ENCODE measurements around the gene SLC25A2. TPM values are rescaled to one million over a fixed set of nuclear protein-coding genes. Genes with fewer than 3 reads are reported as not detected.

Gene SLC25A2
- under 0.01 and 0.19 TPM in 2 replicates for total RNA-seq

DNA sequence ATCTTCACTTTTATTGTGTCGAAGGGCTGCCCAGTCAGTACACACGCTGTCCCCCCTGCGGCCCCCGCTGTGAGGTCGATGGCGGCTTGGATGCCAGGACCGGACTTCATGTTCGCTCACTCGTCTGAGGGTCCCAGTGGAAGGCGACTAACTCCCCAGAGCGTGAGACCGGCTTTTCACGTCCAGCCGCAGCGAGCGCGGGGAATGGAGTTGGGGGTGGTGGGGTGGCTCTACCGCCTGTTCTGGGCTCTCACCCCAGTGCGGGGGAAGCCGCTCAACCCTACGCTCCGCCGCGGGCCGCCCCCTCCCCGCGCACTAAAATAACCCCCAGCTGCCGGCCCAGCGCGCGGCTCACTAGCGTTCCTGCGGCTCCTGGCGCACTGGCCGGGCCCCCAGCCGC is at the start of gene SLC25A2:
Gene SLC25A2 (minus strand): TSS at position 294 of the 400 bp plus-strand sequence. CDS start 184 bp downstream, at position 110.

GRCh38 chr5:141349917-141350619 is 46.2 kb upstream of the SLC25A2 start, which contains the start of gene PCDHGB1:
PCDHGB1 (plus strand) TSS chr5:141350099; CDS start chr5:141350261, 162 bp downstream.

DNA sequence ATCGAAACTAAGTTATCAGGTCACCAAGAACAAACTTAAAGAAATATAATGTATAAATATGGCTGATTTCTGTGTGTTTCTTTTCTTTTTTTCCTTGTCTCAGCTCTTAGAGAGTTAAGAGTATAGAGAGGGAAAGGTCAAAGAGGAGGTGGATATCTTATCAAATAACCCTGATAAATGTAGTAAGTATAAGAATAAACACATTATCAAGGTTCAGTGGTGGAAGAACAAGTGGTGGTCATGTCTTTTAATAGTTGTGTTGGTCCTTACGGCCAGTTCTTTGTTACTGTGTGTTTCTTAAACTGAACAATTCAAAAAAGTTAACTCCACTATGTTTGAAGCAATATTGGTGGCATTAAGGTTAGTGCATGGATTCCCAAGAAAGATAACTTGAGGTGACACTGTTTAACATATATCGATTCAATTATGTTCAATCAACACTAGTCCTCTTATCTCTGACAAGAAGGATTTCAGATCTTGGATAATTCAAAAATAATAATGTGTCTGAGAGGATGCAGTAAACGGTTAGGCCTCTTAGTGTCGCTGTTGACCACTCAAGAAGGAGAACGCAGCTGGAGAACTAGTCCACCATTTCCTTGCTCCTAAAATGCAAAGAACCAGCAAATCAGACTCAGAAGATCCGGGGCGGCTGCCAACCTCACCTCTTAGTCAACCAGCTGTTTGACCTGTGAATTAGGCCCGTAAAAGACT is 39.5 kb upstream of the SLC25A2 start, which contains the start of gene PCDHGA3:
Gene PCDHGA3 (plus strand): TSS at position 588 of the 711 bp plus-strand sequence. CDS start 205 bp downstream, outside the sequence.

DNA sequence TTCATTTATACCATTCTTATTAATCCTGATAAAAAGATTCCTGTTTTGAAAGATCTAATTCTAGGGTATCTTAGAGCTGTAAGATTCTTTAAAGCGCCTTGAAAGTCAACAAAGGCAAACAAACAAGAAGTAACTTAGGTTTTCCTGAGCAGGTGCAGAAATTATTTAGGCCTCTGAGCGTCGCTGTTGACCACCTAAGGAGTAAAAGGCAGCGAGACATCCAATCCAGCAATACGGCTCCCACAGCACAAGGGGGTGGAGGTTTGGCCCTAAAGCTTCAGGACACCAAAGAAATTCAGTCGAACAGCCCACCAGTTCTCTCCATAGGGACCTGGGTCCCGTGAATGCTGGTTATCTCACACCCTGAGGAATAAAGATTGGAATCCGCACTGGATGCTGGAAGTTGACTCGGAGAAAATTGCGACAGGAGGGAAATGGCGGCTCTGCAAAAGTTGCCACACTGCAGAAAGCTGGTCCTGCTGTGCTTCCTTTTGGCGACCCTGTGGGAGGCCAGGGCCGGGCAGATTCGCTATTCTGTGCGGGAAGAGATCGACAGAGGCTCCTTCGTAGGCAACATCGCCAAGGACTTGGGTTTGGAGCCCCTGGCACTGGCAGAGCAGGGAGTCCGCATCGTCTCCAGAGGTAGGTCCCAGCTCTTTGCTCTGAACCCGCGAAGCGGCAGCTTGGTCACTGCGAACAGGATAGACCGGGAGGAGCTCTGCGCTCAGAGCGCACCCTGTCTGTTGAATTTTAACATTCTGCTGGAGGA is 34.9 kb upstream of the SLC25A2 start, which contains the start of gene PCDHGA2:
Gene PCDHGA2 (plus strand): TSS at position 223 of the 769 bp plus-strand sequence.

GRCh38 chr5:141330299-141331080 is 26.6 kb upstream of the SLC25A2 start, which contains the start of gene PCDHGA1:
PCDHGA1 (plus strand) TSS chr5:141330514.

DNA sequence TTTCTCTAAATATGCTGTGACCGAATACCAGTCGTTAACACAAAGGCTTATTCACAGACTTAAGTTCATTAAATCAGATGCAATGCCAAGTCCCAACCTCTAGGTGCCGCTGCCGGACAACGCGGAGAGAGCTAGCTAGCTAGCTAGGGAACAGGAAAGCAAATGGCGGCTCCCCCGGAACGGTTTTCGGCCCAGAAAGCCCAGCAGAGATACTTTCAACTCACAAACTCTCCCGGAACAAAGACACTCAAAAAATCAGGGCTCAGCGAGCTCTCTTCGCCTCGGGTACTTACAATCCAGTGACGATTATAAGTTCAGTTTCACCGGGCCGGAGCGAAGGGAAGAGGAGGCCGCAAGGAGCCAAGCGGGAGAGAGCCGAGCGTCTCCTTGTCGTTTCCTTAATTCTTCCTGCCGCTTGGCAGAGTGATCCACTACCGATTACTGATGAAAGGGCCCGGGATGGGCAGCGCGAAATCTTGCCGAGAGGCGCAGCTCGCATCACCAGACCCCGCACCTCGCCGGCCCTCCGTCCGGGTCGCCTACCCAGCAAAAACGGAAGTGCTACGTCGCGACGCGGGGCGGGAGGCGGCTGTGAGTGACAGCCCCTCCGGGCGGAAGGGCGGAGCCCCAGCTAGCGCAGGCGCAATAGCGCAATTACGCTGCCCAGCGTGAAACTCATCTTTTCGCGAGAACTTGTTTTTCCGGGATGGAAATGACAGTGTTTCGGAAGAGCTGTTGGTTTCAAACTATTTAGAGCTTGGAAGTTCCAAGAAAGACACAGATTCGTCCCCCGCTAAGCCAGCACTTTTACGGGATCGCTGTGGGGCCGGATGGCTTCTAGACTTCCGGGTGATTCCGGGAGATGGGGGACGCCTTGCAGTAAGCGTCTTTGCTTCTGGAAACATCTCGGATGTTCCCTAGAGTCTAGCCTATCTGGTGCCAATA is 16.6 kb upstream of the SLC25A2 start, which contains the start of gene TAF7:
Gene TAF7 (minus strand): TSS at position 560 of the 945 bp plus-strand sequence. CDS start 740 bp downstream, outside the sequence.

Other genes starting within 250 kb of the SLC25A2 start
- gene PCDHB2, start 209.4 kb downstream of the SLC25A2 start, total RNA-seq = 0.77 and 6.5 TPM in 2 replicates
- 0.19 and 3.9 TPM in 2 replicates for gene PCDHB3, start 203.6 kb downstream of the SLC25A2 start, total RNA-seq
- under 0.01 and 0.85 TPM in 2 replicates for gene PCDHB4, start 182.2 kb downstream of the SLC25A2 start, total RNA-seq
- 0.58 and 3.1 TPM in 2 replicates for gene PCDHB5, start 168.8 kb downstream of the SLC25A2 start, total RNA-seq
- gene PCDHB6, start 154.0 kb downstream of the SLC25A2 start, total RNA-seq = under 0.01 and 0.28 TPM in 2 replicates
- 0.19 and 1.1 TPM in 2 replicates for gene PCDHB7, start 131.4 kb downstream of the SLC25A2 start, total RNA-seq
- under 0.01 and 1.4 TPM in 2 replicates for gene PCDHB8, start 126.3 kb downstream of the SLC25A2 start, total RNA-seq
- gene PCDHB16, start 121.7 kb downstream of the SLC25A2 start, total RNA-seq = 0.19 and 1.7 TPM in 2 replicates
- under 0.01 and 0.56 TPM in 2 replicates for gene PCDHB9, start 116.9 kb downstream of the SLC25A2 start, total RNA-seq
- gene PCDHB10, start 111.7 kb downstream of the SLC25A2 start, total RNA-seq = 0.19 and 1.7 TPM in 2 replicates
- 0.19 and 0.85 TPM in 2 replicates for gene PCDHB11, start 104.4 kb downstream of the SLC25A2 start, total RNA-seq
- under 0.01 and 0.28 TPM in 2 replicates for gene PCDHB12, start 95.3 kb downstream of the SLC25A2 start, total RNA-seq
- gene PCDHB13, start 90.1 kb downstream of the SLC25A2 start, total RNA-seq = 0.19 and 1.1 TPM in 2 replicates
- gene PCDHB14, start 80.7 kb downstream of the SLC25A2 start, total RNA-seq = 0.58 and 2.5 TPM in 2 replicates
- 0.38 and 1.4 TPM in 2 replicates for gene PCDHB15, start 58.7 kb downstream of the SLC25A2 start, total RNA-seq
- 90.2 and 102 TPM in 2 replicates for gene TAF7, start 16.7 kb upstream of the SLC25A2 start, total RNA-seq
- gene PCDHGA1, start 26.5 kb upstream of the SLC25A2 start, total RNA-seq = 0.38 and 1.4 TPM in 2 replicates
- gene PCDHGA2, start 34.7 kb upstream of the SLC25A2 start, total RNA-seq = 1.5 and 3.1 TPM in 2 replicates
- gene PCDHGA3, start 39.8 kb upstream of the SLC25A2 start, total RNA-seq = 0.38 and 1.7 TPM in 2 replicates
- 0.38 and 3.1 TPM in 2 replicates for gene PCDHGB1, start 46.0 kb upstream of the SLC25A2 start, total RNA-seq
- 2.9 and 8.2 TPM in 2 replicates for gene PCDHGA4, start 51.0 kb upstream of the SLC25A2 start, total RNA-seq
- 1.2 and 2.5 TPM in 2 replicates for gene PCDHGB2, start 55.9 kb upstream of the SLC25A2 start, total RNA-seq
- 0.58 and 1.1 TPM in 2 replicates for gene PCDHGA5, start 60.1 kb upstream of the SLC25A2 start, total RNA-seq
- gene PCDHGB3, start 66.2 kb upstream of the SLC25A2 start, total RNA-seq = 1.9 and 4.5 TPM in 2 replicates
- 1.5 and 3.1 TPM in 2 replicates for gene PCDHGA6, start 69.8 kb upstream of the SLC25A2 start, total RNA-seq
- gene PCDHGA7, start 78.7 kb upstream of the SLC25A2 start, total RNA-seq = 1.5 and 3.7 TPM in 2 replicates
- gene PCDHGB4, start 83.6 kb upstream of the SLC25A2 start, total RNA-seq = 9.6 and 22.0 TPM in 2 replicates
- gene PCDHGA8, start 88.6 kb upstream of the SLC25A2 start, total RNA-seq = 1.3 and 2.8 TPM in 2 replicates
- 17.8 and 21.4 TPM in 2 replicates for gene PCDHGB5, start 93.9 kb upstream of the SLC25A2 start, total RNA-seq
- 2.1 and 3.1 TPM in 2 replicates for gene PCDHGA9, start 98.7 kb upstream of the SLC25A2 start, total RNA-seq
- 0.96 and 2.5 TPM in 2 replicates for gene PCDHGB6, start 104.0 kb upstream of the SLC25A2 start, total RNA-seq
- 1.2 and 3.4 TPM in 2 replicates for gene PCDHGA10, start 108.9 kb upstream of the SLC25A2 start, total RNA-seq
- gene PCDHGB7, start 113.6 kb upstream of the SLC25A2 start, total RNA-seq = 1.9 and 4.5 TPM in 2 replicates
- 3.1 and 4.5 TPM in 2 replicates for gene PCDHGA11, start 117.0 kb upstream of the SLC25A2 start, total RNA-seq
- 6.7 and 14.7 TPM in 2 replicates for gene PCDHGA12, start 126.5 kb upstream of the SLC25A2 start, total RNA-seq
- 24.7 and 31.0 TPM in 2 replicates for gene PCDHGC3, start 171.9 kb upstream of the SLC25A2 start, total RNA-seq
- gene PCDHGC4, start 181.0 kb upstream of the SLC25A2 start, total RNA-seq = 0.77 and 1.1 TPM in 2 replicates
- gene PCDHGC5, start 185.0 kb upstream of the SLC25A2 start, total RNA-seq = 1.7 and 2.0 TPM in 2 replicates